ENCODE measurements around the gene GALNT18. TPM values are rescaled to one million over a fixed set of nuclear protein-coding genes. Genes with fewer than 3 reads are reported as not detected.

The GALNT18 gene
- total and polyA plus RNA-seq, 9 donors: 3.0 to 13.2 (median 7.7) TPM

GRCh38 chr11:11420899-11421285, 200.9 kb downstream of the GALNT18 start:
- H3K27me3 ChIP-seq: no peaks in the 10 kb centered on the region
- DNase-seq: no peak
- H3K27ac ChIP-seq: no peak overlapping the region
- H3K4me1 ChIP-seq (ENCODE audit: insufficient read depth): peaks cover 15% of the 10 kb centered on the region
- no peaks in the 10 kb centered on the region for H3K9me3 ChIP-seq
- no peak overlapping the region for H3K4me3 ChIP-seq
- H3K36me3 ChIP-seq: no peaks in the 10 kb centered on the region
- intact Hi-C loops (cut with DNase I): no loop called here
- TF ChIP-seq, protein P1, sequence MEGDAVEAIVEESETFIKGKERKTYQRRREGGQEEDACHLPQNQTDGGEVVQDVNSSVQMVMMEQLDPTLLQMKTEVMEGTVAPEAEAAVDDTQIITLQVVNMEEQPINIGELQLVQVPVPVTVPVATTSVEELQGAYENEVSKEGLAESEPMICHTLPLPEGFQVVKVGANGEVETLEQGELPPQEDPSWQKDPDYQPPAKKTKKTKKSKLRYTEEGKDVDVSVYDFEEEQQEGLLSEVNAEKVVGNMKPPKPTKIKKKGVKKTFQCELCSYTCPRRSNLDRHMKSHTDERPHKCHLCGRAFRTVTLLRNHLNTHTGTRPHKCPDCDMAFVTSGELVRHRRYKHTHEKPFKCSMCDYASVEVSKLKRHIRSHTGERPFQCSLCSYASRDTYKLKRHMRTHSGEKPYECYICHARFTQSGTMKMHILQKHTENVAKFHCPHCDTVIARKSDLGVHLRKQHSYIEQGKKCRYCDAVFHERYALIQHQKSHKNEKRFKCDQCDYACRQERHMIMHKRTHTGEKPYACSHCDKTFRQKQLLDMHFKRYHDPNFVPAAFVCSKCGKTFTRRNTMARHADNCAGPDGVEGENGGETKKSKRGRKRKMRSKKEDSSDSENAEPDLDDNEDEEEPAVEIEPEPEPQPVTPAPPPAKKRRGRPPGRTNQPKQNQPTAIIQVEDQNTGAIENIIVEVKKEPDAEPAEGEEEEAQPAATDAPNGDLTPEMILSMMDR (IDR thresholded peaks at IDR 0.05): no peak
- no peak for TF ChIP-seq EP300 (IDR thresholded peaks at IDR 0.05)
- TF ChIP-seq POLR2A (IDR thresholded peaks at IDR 0.05): no peak
- WGBS, 3 donors: 91 to 92% (median 92%) methylated on average over 5 of the region's 5 CpGs

DNA sequence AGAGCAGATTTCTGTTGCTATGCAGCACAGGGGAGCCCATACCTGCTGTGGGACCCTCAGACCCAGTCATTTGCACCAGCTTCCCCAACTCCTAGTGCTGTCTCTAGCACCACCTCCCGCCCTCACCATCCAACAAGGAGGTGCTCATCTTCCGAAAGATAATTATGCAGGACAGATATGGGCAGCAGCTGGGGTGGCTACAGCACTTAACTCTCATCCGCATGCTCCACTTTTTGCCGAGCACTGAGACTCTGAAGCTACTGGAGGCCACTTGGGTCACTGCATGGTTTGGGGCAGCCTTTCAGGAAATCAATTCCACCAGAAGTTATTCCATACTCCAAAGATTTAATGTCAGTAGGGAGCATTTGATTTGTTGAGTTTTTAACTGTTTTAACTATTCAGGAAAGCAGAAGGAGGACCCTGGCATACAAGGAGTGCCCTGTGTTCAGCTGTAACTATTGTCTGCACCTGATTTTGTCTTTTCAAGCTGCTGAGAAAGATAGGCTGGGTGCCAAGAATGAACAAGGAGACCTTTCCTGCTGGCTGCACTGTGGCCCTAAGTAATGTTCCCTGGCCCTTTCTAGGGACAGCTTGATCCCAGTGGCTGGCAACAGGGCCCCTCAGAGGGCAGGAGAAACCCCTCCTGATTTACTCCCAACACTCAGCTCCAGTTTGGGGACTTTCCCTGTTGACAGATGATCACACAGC, 201.5 kb downstream of the GALNT18 start:
- no peaks in the 10 kb centered on the region for H3K36me3 ChIP-seq
- H3K27ac ChIP-seq: no peak overlapping the region
- H3K27me3 ChIP-seq: no peaks in the 10 kb centered on the region
- TF ChIP-seq POLR2A (IDR thresholded peaks at IDR 0.05): no peak
- TF ChIP-seq, protein P1 (IDR thresholded peaks at IDR 0.05): no peak
- no peak for TF ChIP-seq EP300 (IDR thresholded peaks at IDR 0.05)
- intact Hi-C loops (cut with DNase I): no loop called here
- DNase-seq: no peak
- WGBS, 3 donors: 91 to 92% (median 92%) methylated on average over 4 of the region's 4 CpGs
- H3K4me1 ChIP-seq (ENCODE audit: insufficient read depth): peaks cover 15% of the 10 kb centered on the region
- no peak overlapping the region for H3K4me3 ChIP-seq
- H3K9me3 ChIP-seq: no peaks in the 10 kb centered on the region

- Histone ChIP-seq H3K36me3 (no peaks in the 10 kb centered on the region), H3K9me3 (no peaks in the 10 kb centered on the region), H3K4me3 (no peak overlapping the region), H3K27me3 (no peaks in the 10 kb centered on the region), H3K27ac (no peak overlapping the region), H3K4me1 (ENCODE audit: insufficient read depth) (peaks cover 15% of the 10 kb centered on the region)
- DNase-seq: no peak
- intact Hi-C loops (cut with DNase I): no loop called here
- 61 to 79% (median 73%) methylated on average over 3 of the region's 3 CpGs for WGBS, 3 donors
- no peak for TF ChIP-seq EP300 (IDR thresholded peaks at IDR 0.05)
- TF ChIP-seq, protein P1 (IDR thresholded peaks at IDR 0.05): no peak
- TF ChIP-seq POLR2A (IDR thresholded peaks at IDR 0.05): no peak
These were observed 202.1 kb downstream of the GALNT18 start for GRCh38 chr11:11419747-11420146.

- Histone ChIP-seq H3K27ac (peak overlapping the region in 1 of 2 donors; percentile 47), H3K4me1 (ENCODE audit: insufficient read depth) (peaks cover 13% of the 10 kb centered on the region)
- WGBS, 3 donors: 77 to 92% (median 82%) methylated on average over 4 of the region's 4 CpGs
These were observed 204.9 kb downstream of the GALNT18 start for GRCh38 chr11:11416917-11417316.

More at GRCh38 chr11:11416917-11417316, 204.9 kb downstream of the GALNT18 start:
- TF ChIP-seq, protein P1 (IDR thresholded peaks at IDR 0.05): no peak
- TF ChIP-seq EP300 (IDR thresholded peaks at IDR 0.05) (no peak), POLR2A (IDR thresholded peaks at IDR 0.05) (no peak)
- Histone ChIP-seq H3K9me3 (no peaks in the 10 kb centered on the region), H3K4me3 (no peak overlapping the region), H3K36me3 (no peaks in the 10 kb centered on the region), H3K27me3 (no peaks in the 10 kb centered on the region)
- intact Hi-C loops (cut with DNase I): no loop called here
- DNase-seq: no peak

Measured in ovary (tissue), 9 donors.